ENCODE results near the gene GNAI1.

Gene GNAI1

GRCh38 chr7:80249619-80250295 is 115.1 kb downstream of the GNAI1 start:
- DNase-seq (ENCODE audit: low read depth in 2 of 2): no peak

- DNase-seq (ENCODE audit: low read depth in 2 of 2): no peak
Measured at GRCh38 chr7:80253237-80253636, 118.6 kb downstream of the GNAI1 start.

GRCh38 chr7:80253653-80254052 is 119.0 kb downstream of the GNAI1 start:
- no peak for DNase-seq (ENCODE audit: low read depth in 2 of 2)

- DNase-seq (ENCODE audit: low read depth in 2 of 2): no peak
Measured at GRCh38 chr7:80255656-80256055, 121.0 kb downstream of the GNAI1 start.

- peak in 1 of 2 experiments; percentile 37 for DNase-seq (ENCODE audit: low read depth in 2 of 2)
Measured at GRCh38 chr7:80257756-80258155, 123.1 kb downstream of the GNAI1 start.

GRCh38 chr7:80260606-80261005 is 126.0 kb downstream of the GNAI1 start:
- no peak for DNase-seq (ENCODE audit: low read depth in 2 of 2)

- no peak for DNase-seq (ENCODE audit: low read depth in 2 of 2)
Measured at GRCh38 chr7:80263333-80263732, 128.7 kb downstream of the GNAI1 start.

- DNase-seq (ENCODE audit: low read depth in 2 of 2): no peak
Measured at GRCh38 chr7:80263821-80264220, 129.2 kb downstream of the GNAI1 start.

- DNase-seq (ENCODE audit: low read depth in 2 of 2): no peak
Measured at GRCh38 chr7:80264769-80265495, 130.3 kb downstream of the GNAI1 start.

- no peak for DNase-seq (ENCODE audit: low read depth in 2 of 2)
Measured at GRCh38 chr7:80272560-80273239, 138.1 kb downstream of the GNAI1 start.

- DNase-seq (ENCODE audit: low read depth in 2 of 2): peak; percentile 84 to 85
Measured at GRCh38 chr7:80273327-80273726, 138.7 kb downstream of the GNAI1 start.

- DNase-seq (ENCODE audit: low read depth in 2 of 2): no peak
Measured at GRCh38 chr7:80275192-80275605, 140.6 kb downstream of the GNAI1 start.
